HG02642 (cell line): ENCODE data around the gene RTL3.

Source experiments
- ATAC-seq: cut with Tn5 transposase; IDR thresholded peaks from one replicate; pipeline ENCODE4 v1.9.1; 2021; ENCODE audit warnings: mild to moderate bottlenecking; ENCODE audit not compliant: unreplicated experiment, poor library complexity

The RTL3 gene

GRCh38 chrX:78622831-78623230 is 36.3 kb downstream of the RTL3 start:
- ATAC-seq, result no peak

GRCh38 chrX:78619834-78620233 is 39.3 kb downstream of the RTL3 start:
- no peak for ATAC-seq

DNA sequence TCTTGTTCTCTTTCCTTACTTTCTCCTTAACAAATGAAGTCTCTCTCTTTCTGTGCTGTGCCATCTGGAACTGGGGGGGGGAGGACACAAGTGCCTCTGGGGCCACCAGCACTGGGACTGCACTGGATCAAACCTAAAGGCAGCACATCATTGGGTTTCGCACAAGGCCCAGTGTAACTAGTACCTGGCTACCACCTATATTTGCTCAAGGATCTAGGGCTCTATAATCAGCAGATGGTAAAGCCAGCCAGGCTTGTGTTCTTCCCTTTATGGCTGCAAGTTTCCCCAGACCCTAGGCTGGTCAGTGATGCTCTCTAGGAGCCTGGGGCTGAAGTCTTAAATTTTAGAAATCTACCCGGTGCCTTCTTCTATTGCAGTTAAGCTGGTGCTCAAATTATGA is 40.1 kb downstream of the RTL3 start:
- ATAC-seq, result no peak

GRCh38 chrX:78614264-78614663 is 44.9 kb downstream of the RTL3 start:
- ATAC-seq, result no peak
